NOMO-1 treated with DMSO at 0.1 percent for 48 hours (cell line): Measurements from ENCODE around the gene AKAP6.

Experiments
- DNase-seq: peaks from one replicate; lab custom pipeline; 2025; ENCODE audit not compliant: unreplicated experiment; lab: John Stamatoyannopoulos, UW

Gene AKAP6

GRCh38 chr14:32650665-32651064 lies 321.6 kb downstream of the AKAP6 start:
- no peak for DNase-seq

DNA sequence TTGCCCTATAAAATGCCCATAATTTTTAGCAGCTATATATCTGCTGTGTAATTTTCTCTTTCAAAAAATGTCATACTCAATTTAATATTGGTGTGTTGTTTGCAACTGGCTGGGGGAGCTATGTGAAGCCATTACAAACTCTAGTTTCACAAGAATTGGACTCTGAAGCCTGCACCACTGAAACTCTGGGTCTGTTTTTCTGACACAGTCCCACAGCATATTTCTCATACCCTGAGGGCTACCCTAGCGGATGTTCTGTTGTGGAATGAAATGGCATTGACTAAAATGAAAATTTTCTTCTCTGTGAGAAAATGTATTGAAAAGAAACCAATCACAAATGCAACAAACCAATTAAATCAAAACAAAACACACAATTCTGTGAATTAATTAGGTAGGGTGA lies 325.0 kb downstream of the AKAP6 start:
- DNase-seq = no peak

- no peak for DNase-seq
Measured at GRCh38 chr14:32656601-32657000, 327.5 kb downstream of the AKAP6 start.

GRCh38 chr14:32657081-32657480 lies 328.0 kb downstream of the AKAP6 start:
- DNase-seq = peak; percentile 95

DNA sequence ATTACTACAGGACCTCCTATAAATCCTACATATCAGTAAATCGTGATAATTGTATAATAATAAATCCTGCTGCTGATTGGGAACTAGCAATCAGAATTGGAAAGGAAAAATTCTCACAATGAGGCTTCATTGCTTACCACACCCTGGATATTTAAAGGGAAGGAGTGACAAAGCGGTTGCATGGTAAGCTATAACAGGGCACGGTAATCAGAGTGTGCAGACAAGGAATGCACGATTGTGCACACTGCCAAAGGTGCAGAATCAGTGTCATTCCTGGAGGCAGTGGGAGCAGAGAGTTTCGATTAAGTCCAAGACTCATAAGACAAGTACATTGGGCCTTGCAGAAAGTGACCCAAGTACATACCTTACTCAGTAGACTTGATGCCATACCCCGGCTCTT lies 332.1 kb downstream of the AKAP6 start:
- no peak for DNase-seq

DNA sequence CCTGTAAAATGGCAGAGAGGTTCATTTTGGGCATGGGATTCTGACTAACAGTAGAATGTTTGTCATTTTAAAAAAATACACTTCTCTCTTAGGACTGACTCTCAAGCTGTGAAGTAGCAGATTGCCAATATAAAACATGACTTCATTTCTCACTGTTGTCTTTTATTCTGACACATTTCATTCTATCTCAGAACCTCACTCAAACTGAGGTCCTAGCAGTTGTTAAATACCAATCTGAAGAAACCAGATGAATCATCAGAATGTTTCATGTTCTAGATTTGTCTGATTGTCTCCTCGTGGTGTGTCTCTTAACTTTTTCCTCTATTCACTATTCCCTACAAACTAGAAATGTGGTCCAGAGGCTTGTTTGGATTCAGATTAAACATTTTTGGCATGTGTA lies 333.1 kb downstream of the AKAP6 start:
- no peak for DNase-seq

- no peak for DNase-seq
Measured at GRCh38 chr14:32666308-32666707, 337.2 kb downstream of the AKAP6 start.

DNA sequence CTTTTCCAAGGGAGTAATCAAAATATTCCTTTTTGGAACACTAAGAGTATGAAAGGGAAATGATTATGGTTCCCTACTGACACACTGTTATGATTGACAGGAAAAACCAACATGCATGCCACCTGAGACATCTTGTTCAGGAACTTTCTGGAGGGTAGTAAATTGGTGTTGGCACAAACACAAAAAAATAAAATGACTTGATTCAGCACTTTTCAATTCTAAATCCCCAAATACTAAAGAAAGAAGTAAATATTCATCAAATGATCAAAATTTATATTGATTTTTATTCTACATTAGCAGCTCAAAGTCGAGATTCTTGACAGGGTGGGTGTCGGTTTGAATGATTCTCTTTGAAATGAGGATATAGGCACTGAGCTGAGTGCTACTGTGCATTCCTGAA lies 338.2 kb downstream of the AKAP6 start:
- DNase-seq = no peak

GRCh38 chr14:32667791-32668190 lies 338.7 kb downstream of the AKAP6 start:
- no peak for DNase-seq

GRCh38 chr14:32669391-32669790 lies 340.3 kb downstream of the AKAP6 start:
- no peak for DNase-seq

DNA sequence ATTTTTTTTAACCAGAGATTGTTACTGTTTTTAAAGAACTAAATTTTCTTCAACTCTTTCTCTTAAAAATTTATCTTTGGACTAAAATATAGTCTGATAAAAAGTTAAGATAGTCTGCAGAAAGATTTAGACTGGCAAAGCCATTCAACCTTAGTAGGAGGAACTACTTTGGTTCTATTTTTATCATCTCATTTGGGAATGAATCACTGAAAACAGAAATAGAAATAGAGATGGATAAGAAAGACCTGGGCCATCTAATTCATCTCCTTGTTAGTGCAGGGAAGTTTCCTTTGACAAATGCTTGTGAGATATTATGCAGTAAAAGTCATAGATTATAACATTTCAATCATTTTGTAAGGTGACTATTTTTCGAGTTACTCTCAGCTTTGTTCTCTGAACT lies 346.3 kb downstream of the AKAP6 start:
- DNase-seq = no peak

DNA sequence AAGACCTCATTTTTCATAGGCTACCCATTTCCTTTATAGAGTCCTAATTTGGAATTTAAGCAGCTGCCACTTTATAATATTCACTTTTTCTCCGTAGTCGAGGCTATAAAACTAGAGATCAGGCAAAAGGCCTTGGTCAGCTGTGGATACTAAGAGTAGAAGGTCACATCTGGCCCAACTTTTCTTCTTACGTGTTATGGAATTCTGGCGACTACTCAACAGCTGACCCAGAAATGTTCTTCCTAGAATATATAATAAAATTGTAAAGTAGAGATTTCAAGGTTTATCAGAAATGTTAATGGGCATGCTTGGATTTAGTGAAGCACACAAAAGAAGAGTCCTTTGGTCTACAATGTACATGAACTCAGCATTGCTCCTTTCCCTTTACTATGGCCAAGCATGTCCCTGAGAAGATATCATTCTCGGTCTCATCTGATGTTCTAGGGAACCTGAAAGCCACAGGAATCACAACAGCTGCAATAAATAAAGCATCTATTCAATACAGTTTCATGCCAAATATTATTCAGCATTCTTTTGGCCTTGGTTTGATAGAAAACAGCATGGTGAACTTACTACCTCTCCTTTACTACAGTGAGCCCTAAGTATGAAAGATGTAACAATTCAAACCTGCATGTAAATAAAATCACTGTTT lies 348.2 kb downstream of the AKAP6 start:
- no peak for DNase-seq

- no peak for DNase-seq
Measured at GRCh38 chr14:32678088-32678487, 349.0 kb downstream of the AKAP6 start.

DNA sequence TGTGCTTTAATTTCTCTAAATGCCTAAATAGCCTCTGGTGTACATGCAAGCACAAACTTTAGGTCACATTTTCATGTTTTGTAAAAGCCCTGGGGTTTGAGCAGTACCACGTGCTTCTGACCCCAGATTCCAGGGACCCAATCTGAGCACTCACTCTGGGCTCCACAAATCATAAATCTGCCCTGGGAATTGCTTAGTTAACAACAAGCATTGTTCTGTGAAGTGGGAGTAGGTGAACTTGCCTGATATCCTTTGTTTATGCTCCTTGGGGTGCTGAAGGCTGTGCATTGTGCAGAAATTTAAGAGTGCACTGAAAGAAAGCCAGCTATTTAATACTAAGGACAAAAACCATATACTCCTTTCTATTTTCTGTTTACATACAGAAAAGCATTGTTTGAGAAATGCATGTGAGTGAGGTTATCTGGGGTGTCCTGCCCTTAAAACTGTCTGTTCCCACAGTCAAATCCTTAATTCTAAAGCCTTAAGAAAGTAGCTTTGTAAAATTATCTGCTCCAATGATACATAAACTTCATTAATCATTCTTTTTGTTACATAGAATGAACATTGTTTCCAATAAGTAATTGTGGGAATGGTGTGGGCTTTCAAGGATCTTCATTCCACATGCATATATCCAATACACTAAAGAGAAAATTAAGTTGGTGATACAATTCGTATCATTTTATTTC lies 351.0 kb downstream of the AKAP6 start:
- no peak for DNase-seq

GRCh38 chr14:32681598-32681997 lies 352.5 kb downstream of the AKAP6 start:
- DNase-seq = no peak

DNA sequence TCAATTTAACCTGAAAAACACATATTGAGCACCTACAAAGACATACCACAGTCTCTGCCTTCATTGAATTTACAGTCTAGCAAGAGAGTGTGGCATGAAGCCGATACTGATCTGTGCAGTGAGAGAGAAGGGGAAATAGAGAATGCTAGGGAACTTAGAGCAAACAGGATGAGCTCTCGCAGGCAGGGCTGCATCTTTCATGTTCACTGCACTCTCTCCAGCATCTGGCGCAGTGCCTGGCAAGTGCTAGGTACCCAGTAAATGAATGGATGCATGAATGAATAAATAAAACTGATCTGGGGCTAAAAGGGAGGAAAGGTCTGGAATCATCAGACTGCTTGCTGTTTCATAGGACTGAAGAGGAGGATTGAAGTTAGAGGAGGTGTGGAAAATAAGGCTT lies 353.1 kb downstream of the AKAP6 start:
- no peak for DNase-seq

DNA sequence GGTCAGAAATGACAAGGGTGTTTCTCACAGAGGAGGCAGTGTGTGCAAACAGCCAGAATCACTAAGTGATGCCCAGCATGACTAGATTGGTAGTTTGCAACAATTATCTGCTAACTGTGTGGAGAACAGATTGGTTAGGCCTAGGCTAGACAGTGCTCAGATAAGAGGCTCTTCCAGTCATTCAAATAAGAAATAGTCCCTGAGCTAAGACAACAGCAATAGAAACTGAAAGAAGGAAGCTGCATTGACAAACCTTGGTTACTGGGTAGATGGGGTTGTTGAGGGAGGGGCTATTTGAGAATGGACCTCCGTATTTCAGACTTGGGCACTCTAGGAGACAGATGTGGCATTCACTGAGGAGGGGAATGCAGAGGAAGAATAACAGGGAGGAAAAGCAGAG lies 354.6 kb downstream of the AKAP6 start:
- peak; percentile 29 for DNase-seq

- DNase-seq = no peak
Measured at GRCh38 chr14:32688941-32689340, 359.8 kb downstream of the AKAP6 start.

- no peak for DNase-seq
Measured at GRCh38 chr14:32692441-32692840, 363.3 kb downstream of the AKAP6 start.

- DNase-seq = no peak
Measured at GRCh38 chr14:32693114-32693513, 364.0 kb downstream of the AKAP6 start.

DNA sequence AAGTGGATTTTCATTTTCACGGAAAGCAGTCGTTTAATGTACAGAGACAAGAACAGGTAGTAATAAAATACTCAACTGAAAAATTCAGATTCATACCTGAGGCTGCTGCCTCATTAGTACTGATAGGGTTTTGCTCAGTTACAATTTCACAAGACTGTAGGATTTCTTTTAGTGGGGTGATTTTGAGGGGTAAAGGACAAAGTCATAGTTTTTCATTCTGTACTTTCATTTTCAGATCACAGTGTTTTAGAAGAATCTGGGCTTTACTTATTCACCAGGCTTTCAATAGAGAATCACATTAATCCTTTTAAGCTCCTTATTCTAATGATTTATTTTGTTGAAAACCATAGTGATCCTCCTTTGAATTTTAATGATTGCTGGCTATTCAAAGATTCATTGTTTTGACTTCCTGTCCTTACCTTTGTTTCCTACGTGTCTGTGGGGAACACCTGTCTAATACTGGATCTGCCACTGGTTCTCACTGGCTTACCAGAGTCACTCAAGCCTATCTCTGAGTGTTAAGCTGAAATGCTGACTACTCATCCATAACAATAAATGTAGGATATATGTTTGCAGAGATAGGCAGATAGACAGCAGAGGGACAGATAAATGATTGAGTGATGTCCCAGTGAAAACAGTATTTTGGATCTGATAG lies 365.8 kb downstream of the AKAP6 start:
- no peak for DNase-seq

DNA sequence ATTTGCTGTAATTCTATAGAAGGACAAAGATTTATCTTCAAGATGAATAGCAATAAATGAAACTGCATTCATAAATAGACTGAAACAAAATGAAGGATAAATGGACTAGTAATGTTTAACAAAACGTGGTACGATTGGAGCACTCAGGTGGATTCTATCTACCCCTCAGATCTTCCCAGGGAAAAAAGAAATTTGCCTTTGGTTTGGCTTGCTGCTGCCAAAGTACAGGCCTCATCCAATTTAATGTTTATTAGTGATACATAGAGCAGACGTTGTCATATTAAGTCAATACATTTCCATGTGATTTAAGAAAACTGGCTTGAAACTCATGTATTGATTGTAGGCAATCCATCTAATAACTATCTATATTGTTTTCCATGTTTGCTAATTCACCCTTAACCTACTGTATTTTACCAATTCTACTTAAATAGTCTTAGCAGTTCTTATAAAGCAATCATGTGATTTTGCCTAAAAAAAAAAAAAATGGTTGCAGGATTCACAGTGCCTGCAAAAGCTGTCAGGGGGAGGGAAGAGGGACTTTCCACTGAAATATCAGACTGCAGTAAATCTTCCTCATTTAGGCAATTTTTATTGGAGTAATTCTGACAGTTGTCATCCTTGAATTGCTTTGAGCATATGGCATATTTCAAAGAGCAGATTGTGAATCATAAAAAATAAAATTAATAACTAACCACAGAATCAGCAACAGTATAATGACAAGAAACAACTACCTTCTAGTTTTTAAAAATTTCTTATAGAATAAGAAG lies 367.4 kb downstream of the AKAP6 start:
- DNase-seq = no peak
